GM12878 (cell line): ENCODE measurements around the gene LCN12. TPM values are rescaled to one million over a fixed set of nuclear protein-coding genes. Genes with fewer than 3 reads are reported as not detected.

Experiments used
- ATAC-seq: fragments of 200-7000 bp; cut with Tn5 transposase; 3 replicates; pipeline ENCODE4 v1.9.1; 2020; ENCODE audit warnings: mild to moderate bottlenecking, moderate library complexity
- BruUV-seq: library from RNA; stranded (reverse); fragments of 400-500 nt; replicated peaks from 2 replicates; lab custom pipeline; 2021; lab: Mats Ljungman, UMichigan
- CTCF ChIA-PET: fragments of 300-600 bp; sonication (Branson Sonifier 250); formaldehyde crosslinking; extraction: SDS; loops from one replicate; lab custom pipeline; 2021; ENCODE audit warnings: inconsistent platforms; lab: Yijun Ruan, JAX
- POLR2A ChIA-PET: fragments of 350-600 bp; formaldehyde crosslinking; extraction: SDS; loops from one replicate; lab custom pipeline; 2021; ENCODE audit warnings: inconsistent platforms; lab: Charles Lee
- RAD21 ChIA-PET: fragments of 300-600 bp; sonication (Branson Sonifier 250); formaldehyde crosslinking; loops from one replicate; lab custom pipeline; 2023; ENCODE audit warnings: antibody characterized with exemption; ENCODE audit not compliant: unreplicated experiment; lab: Charles Lee
- SMC1A ChIA-PET: fragments of 300-600 bp; sonication (Branson Sonifier 250); formaldehyde crosslinking; loops from one replicate; lab custom pipeline; 2023; ENCODE audit not compliant: unreplicated experiment, uncharacterized antibody; lab: Charles Lee
- DNase-seq: peaks from one replicate; pipeline ENCODE4 v3.0.0-alpha.2; 2011; ENCODE audit warnings: low read depth, low spot score
- FAIRE-seq: peaks from 3 replicates; lab custom pipeline; 2011; peaks lifted over from hg19 to GRCh38; lab: Jason Lieb, UNC
- H2AFZ ChIP-seq: 2 replicates; pipeline ENCODE4 v1.6.0; 2011; ENCODE audit warnings: low read depth, low read length, control low read depth; ENCODE audit not compliant: control insufficient read depth
- H3K27ac ChIP-seq: 2 replicates; pipeline ENCODE4 v1.5.1; 2011; ENCODE audit warnings: control low read depth; ENCODE audit not compliant: control insufficient read depth, insufficient read depth
- H3K27me3 ChIP-seq, 2 experiments: replicated peaks in 1 of 2; 2 replicates each; pipeline versions ENCODE4 v1.6.0 to v1.6.1; 2011; ENCODE audit warnings: low read length in 1 of 2; ENCODE audit not compliant: control insufficient read depth in 2 of 2, insufficient read depth in 2 of 2
- H3K36me3 ChIP-seq, 2 experiments: 2 replicates each; pipeline ENCODE4 v1.5.1; 2011; ENCODE audit warnings: low read length in 1 of 2; ENCODE audit not compliant: control insufficient read depth in 2 of 2, insufficient read depth in 2 of 2
- H3K4me1 ChIP-seq: 2 replicates; pipeline ENCODE4 v1.6.1; 2011; ENCODE audit warnings: mild to moderate bottlenecking, low read length, moderate library complexity, mixed read lengths; ENCODE audit not compliant: control insufficient read depth, insufficient read depth
- H3K4me2 ChIP-seq: 2 replicates; pipeline ENCODE4 v1.6.0; 2011; ENCODE audit warnings: control low read depth; ENCODE audit not compliant: control insufficient read depth, insufficient read depth
- H3K4me3 ChIP-seq: fragments of 200-600 bp; sonication (generic); 2 replicates; pipeline ENCODE4 v1.5.1; 2016
- H3K79me2 ChIP-seq: 2 replicates; pipeline ENCODE4 v1.6.0; 2011; ENCODE audit warnings: low read length; ENCODE audit not compliant: control insufficient read depth, insufficient read depth
- H3K9ac ChIP-seq: 2 replicates; pipeline ENCODE4 v1.8.0; 2011; ENCODE audit warnings: low read length, control low read depth, mixed read lengths; ENCODE audit not compliant: control insufficient read depth, insufficient read depth
- H3K9me3 ChIP-seq: replicated peaks from 3 replicates; pipeline ENCODE4 v1.5.1; 2011; ENCODE audit warnings: mild to moderate bottlenecking, low read length; ENCODE audit not compliant: control insufficient read depth, insufficient read depth
- H4K20me1 ChIP-seq: 2 replicates; pipeline ENCODE4 v1.6.0; 2011; ENCODE audit not compliant: control insufficient read depth, insufficient read depth
- BCL11A ChIP-seq: IDR thresholded peaks from 2 replicates; pipeline ENCODE4 v1.6.1; 2011; ENCODE audit warnings: low read depth, low read length
- CUX1 ChIP-seq: IDR thresholded peaks from 2 replicates; pipeline ENCODE4 v1.6.1; 2012; ENCODE audit warnings: improper control_type of control experiment, low read depth, low read length; ENCODE audit not compliant: insufficient replicate concordance
- KAT2A ChIP-seq: conservative IDR thresholded peaks from 2 replicates; pipeline ENCODE4 v1.6.1; 2011; ENCODE audit warnings: low read depth, low read length; ENCODE audit not compliant: control insufficient read depth
- NR2F1 ChIP-seq: fragments of 450-650 bp; conservative IDR thresholded peaks from 2 replicates; pipeline ENCODE4 v1.6.1; 2017; ENCODE audit warnings: mild to moderate bottlenecking
- SREBF1 ChIP-seq: IDR thresholded peaks from 2 replicates; pipeline ENCODE4 v1.6.1; 2012; ENCODE audit warnings: mild to moderate bottlenecking, low read length
- ZNF592 ChIP-seq: fragments of 450-650 bp; IDR thresholded peaks from 2 replicates; pipeline ENCODE4 v1.6.1; 2017; ENCODE audit warnings: mild to moderate bottlenecking, moderate library complexity
- ZNF622 ChIP-seq: fragments of 450-650 bp; IDR thresholded peaks from 2 replicates; pipeline ENCODE4 v1.6.1; 2017; ENCODE audit warnings: mild to moderate bottlenecking, inconsistent platforms
- WGBS: methylation state at CpG from one replicate; pipeline ENCODE4 v1.1.6; 2016; ENCODE audit warnings: low lambda C conversion rate; ENCODE audit not compliant: insufficient replicate concordance, insufficient coverage; ENCODE audit errors: missing lambda C conversion rate; 5-methylcytosine and 5-hydroxymethylcytosine counted together
- in situ Hi-C: fragments of 300-500 bp; cut with MboI; formaldehyde crosslinking; loops from 9 replicates; pipeline ENCODE4 v1.14.3; 2018; ENCODE audit warnings: mixed read lengths
- intact Hi-C: fragments of 100-400 bp; cut with micrococcal nuclease; formaldehyde crosslinking; loops from one replicate; pipeline ENCODE4 v1.14.2; 2022; ENCODE audit not compliant: unreplicated experiment
- polyA plus RNA-seq, 11 experiments: library from polyadenylated mRNA; depleted of rRNA in 4 of 11; unstranded in 6 of 11; stranded (reverse) in 5 of 11; fragments of >200 nt; fragmentation: Nextera tagmentation in 4 of 11; fragmentation: Illumina TruSeq in 1 of 11; extraction: Ambion mirVana in 4 of 11; extraction: Trizol in 1 of 11; gene quantifications; 1 replicate in 1 of 11; 2 replicates in 10 of 11; pipeline versions ENCODE4 v1.2.1 to v1.2.3, GENCODE V29; 2011 to 2016; ENCODE audit warnings: inconsistent platforms in 2 of 11, missing spikeins in 2 of 11, low read depth in 1 of 11
- total RNA-seq, 4 experiments: library from RNA; depleted of rRNA in 3 of 4; stranded (reverse); fragments of >200 nt in 3 of 4; fragmentation: Illumina TruSeq in 1 of 4; extraction: Trizol in 1 of 4; gene quantifications; 2 replicates each; pipeline versions ENCODE4 v1.2.1 to v1.2.3, GENCODE V29; 2013 to 2021

LCN12 gene
- total and polyA plus RNA-seq, 10 of the 15 experiments (the other 5 are each of a cell fraction or from before 2014, with no cell fraction given): 0.06 to 0.64 (median 0.40) TPM; not detected in 3

- Histone ChIP-seq H3K27ac (no peak overlapping the region), H3K4me3 (no peak overlapping the region), H3K4me2 (no peak overlapping the region), H4K20me1 (no peaks in the 10 kb centered on the region; the same call in 1 of the 2 replicates), H2AFZ (no peak overlapping the region), H3K36me3 (no peaks in the 10 kb centered on the region), H3K79me2 (no peaks in the 10 kb centered on the region), H3K9ac (no peak overlapping the region), H3K9me3 (no peaks in the 10 kb centered on the region), H3K4me1 (peaks cover 7% of the 10 kb centered on the region), H3K27me3 (no peaks in the 10 kb centered on the region)
- ATAC-seq: no peak
- SMC1A ChIA-PET: no interaction called here
- in situ Hi-C loops: no loop called here
- CTCF ChIA-PET: no interaction called here
- POLR2A ChIA-PET: no interaction called here
- no peak for TF ChIP-seq BCL11A
- TF ChIP-seq ZNF622: no peak
- 63% methylated on average over 6 of the region's 12 CpGs for WGBS
- RAD21 ChIA-PET: interaction anchor here (0.6 kb wide), 1 partner anchor 78 kb away, joined by 3 read pairs; no protein-coding TSS in a partner anchor
- FAIRE-seq: no peak
- no peak for DNase-seq
- intact Hi-C loops: no loop called here
- BruUV-seq: no TSS peak
These were observed 11.7 kb downstream of the LCN12 start for GRCh38 chr9:136963751-136964150.

- FAIRE-seq: no peak
- WGBS: 40% methylated on average over 21 of the region's 22 CpGs
- Histone ChIP-seq H3K4me2 (no peak overlapping the region), H3K36me3 (no peaks in the 10 kb centered on the region), H2AFZ (no peak overlapping the region), H3K27ac (no peak overlapping the region), H3K9ac (no peak overlapping the region), H3K79me2 (no peaks in the 10 kb centered on the region), H3K27me3 (no peaks in the 10 kb centered on the region), H3K4me3 (no peak overlapping the region), H3K9me3 (no peaks in the 10 kb centered on the region), H3K4me1 (peaks cover 7% of the 10 kb centered on the region), H4K20me1 (no peaks in the 10 kb centered on the region; the same call in 1 of the 2 replicates)
- CTCF ChIA-PET: interaction anchor here (1.0 kb wide), 1 partner anchor 70 kb away, joined by 5 read pairs; no protein-coding TSS in a partner anchor
- in situ Hi-C loops: no loop called here
- no peak for ATAC-seq
- DNase-seq: no peak
- RAD21 ChIA-PET: interaction anchor here (0.6 to 2.4 kb wide), 2 partner anchors 16 to 78 kb away, joined by 3 to 7 read pairs; no protein-coding TSS in a partner anchor
- SMC1A ChIA-PET: no interaction called here
- POLR2A ChIA-PET: interaction anchor here (0.8 kb wide), 1 partner anchor 83 kb away, joined by 4 read pairs; no protein-coding TSS in a partner anchor
- BruUV-seq: no TSS peak
- intact Hi-C loops: no loop called here
- no peak for TF ChIP-seq KAT2A
- no peak for TF ChIP-seq ZNF592
- TF ChIP-seq SREBF1: no peak
- TF ChIP-seq CUX1: no peak
- no peak for TF ChIP-seq NR2F1
These were observed 12.2 kb downstream of the LCN12 start for GRCh38 chr9:136964171-136964689.
